Hematopoietic multipotent progenitor cell treated with erythropoietin and hydrocortisone succinate and interleukin-3 and kit ligand, for 4 days (in vitro differentiated cells): ENCODE measurements around the gene VEGFC.

Experiments used
- DNase-seq: peaks from one replicate; pipeline ENCODE4 v3.0.0-alpha.2; 2015

VEGFC gene

GRCh38 chr4:176760471-176760870, 32.3 kb downstream of the VEGFC start:
- no peak for DNase-seq

- no peak for DNase-seq
Observed at GRCh38 chr4:176758731-176759130, 34.0 kb downstream of the VEGFC start.

GRCh38 chr4:176758323-176758722, 34.4 kb downstream of the VEGFC start:
- no peak for DNase-seq

- DNase-seq: no peak
Observed at GRCh38 chr4:176755613-176756012, 37.1 kb downstream of the VEGFC start.

- DNase-seq: no peak
Observed at GRCh38 chr4:176755001-176755400, 37.7 kb downstream of the VEGFC start.

DNA sequence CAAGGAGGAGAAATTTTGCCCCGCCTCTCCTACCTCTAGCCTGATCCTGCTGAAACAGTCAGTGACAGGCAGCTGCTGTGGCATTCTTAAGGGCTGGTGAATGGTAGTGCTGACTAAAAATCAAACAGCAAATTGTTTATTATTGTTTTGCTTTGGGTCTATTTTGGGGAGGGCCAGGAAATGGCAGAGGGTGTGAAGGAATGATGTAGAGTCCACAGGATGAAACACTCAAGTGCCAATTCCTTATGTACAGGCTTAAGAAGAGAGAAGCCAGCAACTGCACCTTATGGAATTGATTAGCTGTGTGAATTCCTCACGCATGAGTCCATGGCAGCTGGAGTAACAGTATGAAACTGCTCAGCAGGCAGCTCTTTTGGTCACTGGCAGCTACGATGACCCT, 39.7 kb downstream of the VEGFC start:
- no peak for DNase-seq

- DNase-seq: no peak
Observed at GRCh38 chr4:176752191-176752749, 40.5 kb downstream of the VEGFC start.

GRCh38 chr4:176751061-176751460, 41.7 kb downstream of the VEGFC start:
- DNase-seq: no peak

GRCh38 chr4:176746846-176747245, 45.9 kb downstream of the VEGFC start:
- DNase-seq: no peak

GRCh38 chr4:176745902-176746301, 46.8 kb downstream of the VEGFC start:
- DNase-seq: no peak

- no peak for DNase-seq
Observed at GRCh38 chr4:176744091-176744490, 48.6 kb downstream of the VEGFC start.

DNA sequence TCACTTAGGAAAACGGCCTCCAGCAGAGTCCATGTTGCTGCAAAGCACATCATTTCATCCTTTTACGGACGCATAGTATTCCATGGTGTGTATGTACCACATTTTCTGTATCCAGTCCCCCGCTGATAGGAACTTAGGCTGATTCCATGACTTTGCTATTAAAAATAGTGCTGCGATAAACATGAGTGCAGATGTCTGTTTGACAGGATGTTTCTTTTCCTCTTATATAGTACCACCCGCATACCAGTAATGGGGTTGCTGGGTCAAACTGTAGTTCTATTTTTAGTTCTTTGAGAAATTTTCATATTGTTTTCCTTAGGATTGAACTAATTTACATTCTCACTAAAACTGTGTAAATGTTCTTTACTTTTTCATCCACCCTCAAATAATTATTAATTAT, 50.5 kb downstream of the VEGFC start:
- no peak for DNase-seq

DNA sequence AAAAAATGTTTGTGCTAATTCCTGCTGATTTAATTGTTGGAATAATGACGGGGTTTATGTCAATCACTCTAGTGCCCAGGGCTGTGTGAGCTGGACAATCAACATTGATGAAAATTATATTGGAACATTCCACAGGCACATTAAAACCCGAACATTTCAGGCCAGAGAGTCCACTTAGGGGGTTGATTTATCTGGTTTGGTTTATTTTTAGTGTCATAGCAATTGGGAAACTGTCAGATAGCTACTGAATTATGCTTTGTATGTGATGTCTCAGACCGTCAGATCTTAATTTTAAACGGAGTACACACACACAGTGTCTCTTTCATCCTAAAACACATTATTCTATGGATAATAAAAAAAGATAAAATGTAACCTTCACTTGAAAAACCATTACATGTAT, 51.5 kb downstream of the VEGFC start:
- DNase-seq: no peak

DNA sequence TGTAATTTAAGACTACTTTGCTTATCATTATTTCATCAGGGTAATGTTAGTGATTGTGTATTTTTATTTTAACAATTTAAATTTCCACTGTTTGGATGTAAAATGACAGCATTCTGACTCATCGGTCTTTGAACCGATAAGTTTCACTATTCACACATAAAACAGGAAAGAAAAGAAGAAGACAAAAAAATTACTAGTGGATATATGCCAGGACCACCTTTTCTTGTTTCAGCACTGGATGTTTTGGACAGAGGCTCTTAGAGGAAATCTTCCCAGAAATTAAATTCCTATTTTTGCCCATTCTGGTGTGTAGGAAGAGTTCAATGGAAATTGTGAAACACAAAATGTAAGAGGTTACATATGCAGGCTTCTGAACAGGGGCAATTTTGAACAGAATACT, 57.4 kb downstream of the VEGFC start:
- no peak for DNase-seq

GRCh38 chr4:176734461-176734860, 58.3 kb downstream of the VEGFC start:
- no peak for DNase-seq

GRCh38 chr4:176729489-176729888, 63.2 kb downstream of the VEGFC start:
- no peak for DNase-seq

DNA sequence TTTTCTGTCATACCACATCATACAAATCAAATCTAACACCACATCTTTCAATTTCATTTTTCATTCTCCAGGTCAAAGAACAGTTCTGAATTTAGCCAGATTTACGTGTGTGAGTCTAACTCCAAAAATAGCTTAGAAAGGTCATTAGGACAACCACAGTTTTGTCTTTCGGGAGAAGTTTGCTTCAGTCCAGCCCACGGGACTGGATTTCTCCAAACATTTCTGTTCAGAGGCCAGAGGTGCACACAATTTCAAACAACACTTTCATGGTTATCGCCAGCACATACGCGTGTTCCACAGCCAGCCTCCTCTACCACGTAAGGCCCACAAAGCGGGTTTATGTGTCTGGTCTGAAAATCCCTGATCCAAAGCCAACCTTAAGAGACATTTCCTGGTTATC, 65.9 kb downstream of the VEGFC start:
- no peak for DNase-seq

- no peak for DNase-seq
Observed at GRCh38 chr4:176721459-176721858, 71.3 kb downstream of the VEGFC start.

- DNase-seq: no peak
Observed at GRCh38 chr4:176718881-176719280, 73.8 kb downstream of the VEGFC start.

DNA sequence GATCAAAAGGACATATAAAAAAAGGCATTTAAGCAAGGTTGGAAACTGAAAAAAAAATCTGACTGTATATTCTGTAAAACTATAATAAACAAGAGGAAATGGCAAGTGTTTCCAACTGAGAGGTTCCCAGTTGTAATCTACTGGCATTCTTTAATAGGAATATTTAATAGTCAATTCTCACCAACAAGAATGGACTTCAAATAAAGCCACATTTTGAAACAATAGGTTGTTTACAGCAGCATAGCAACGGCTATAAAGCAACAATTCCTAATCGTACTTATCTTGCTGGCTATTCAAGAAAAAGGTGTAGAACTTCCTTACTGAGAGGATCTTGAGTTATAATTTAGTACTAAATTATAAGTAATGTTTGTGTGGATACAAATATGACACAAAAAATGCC, 75.5 kb downstream of the VEGFC start:
- DNase-seq: no peak

GRCh38 chr4:176709417-176709816, 83.3 kb downstream of the VEGFC start:
- no peak for DNase-seq

DNA sequence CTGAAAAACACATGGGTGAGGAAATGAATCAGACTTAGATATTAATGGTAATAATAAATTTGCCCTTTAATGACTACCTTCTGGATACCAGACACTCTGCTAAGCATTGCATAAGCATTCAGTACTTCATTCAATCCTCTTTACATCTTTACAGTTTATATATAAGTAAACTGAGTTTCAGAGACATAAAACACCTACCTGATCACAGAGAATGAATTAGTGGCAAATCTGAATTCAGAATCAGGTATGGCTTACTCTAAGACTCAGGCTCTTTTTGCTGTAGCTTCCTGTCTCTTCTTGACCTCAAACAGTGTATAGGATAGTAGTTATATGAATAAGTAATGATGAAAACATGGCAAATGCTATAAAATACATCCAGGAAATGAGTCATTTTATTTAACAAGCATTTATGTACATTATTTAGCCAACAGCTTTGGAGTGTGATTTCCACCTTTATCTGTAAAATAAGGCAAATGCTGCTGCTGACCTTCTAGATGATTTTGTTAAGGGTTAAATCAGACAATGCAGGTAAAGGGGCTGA, 83.9 kb downstream of the VEGFC start:
- DNase-seq: no peak

DNA sequence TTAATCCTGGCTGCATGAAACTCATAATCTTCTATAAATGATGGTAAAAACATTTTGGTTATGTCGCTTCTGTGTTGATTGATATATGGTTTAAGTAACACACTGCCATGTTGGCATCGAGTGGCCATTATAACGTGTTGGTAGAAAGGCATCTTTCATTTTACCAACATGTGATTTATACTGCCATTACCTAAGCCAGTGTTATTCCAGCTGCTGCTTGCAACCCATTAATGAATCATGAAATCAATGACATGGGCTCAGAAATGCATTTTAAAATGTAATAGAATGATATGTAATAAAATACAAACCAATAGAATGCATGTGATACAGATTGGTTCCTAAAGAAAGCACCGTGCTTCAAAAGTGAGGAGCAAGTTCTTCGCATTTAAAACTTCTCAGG, 102.0 kb downstream of the VEGFC start:
- DNase-seq: no peak

DNA sequence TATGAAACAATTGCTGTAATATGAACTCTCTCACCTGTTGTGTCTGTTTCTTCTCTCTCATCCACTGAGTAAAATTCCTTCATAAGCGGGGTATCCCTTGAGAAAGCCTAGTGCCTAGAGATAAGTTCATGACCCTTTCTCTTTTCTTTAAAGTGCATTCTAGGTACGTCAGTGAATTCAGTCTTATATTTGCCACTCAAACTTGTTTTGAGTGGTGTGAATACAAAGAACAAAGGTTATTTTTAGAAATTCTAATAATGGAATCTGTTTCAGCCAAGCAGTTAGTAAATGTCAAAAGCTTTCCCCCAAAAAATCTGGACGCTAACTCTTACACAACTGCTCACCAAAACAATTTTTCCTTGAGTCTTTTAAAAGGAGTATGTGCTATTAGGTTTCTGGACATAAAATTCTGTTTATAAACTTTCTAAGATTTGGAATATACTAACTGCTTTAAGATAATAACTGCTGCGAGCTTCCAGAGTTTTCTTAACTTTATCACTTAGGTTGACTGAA, 112.0 kb downstream of the VEGFC start:
- no peak for DNase-seq

GRCh38 chr4:176676901-176677300, 115.8 kb downstream of the VEGFC start:
- no peak for DNase-seq
